Thyroid gland (tissue), 4 donors: ENCODE measurements around the gene LONP2. TPM values are rescaled to one million over a fixed set of nuclear protein-coding genes. Genes with fewer than 3 reads are reported as not detected.

ENCODE experiments used
- DNase-seq, 2 donors: peaks; one replicate each; pipeline ENCODE4 v3.0.0-alpha.2; 2019
- H3K27ac ChIP-seq, 3 donors: fragments of 200-600 bp; sonication (generic); 1 replicate in 2 of 3; 2 replicates in 1 of 3; pipeline ENCODE4 v1.5.1; 2016 to 2019; ENCODE audit warnings: mild to moderate bottlenecking in 1 of 3, moderate library complexity in 1 of 3
- H3K27me3 ChIP-seq: fragments of 200-600 bp; sonication (generic); one replicate; pipeline ENCODE4 v1.5.1; 2019
- H3K36me3 ChIP-seq, 2 donors: fragments of 200-600 bp; sonication (generic); one replicate each; pipeline ENCODE4 v1.5.1; 2016 to 2019
- H3K4me1 ChIP-seq, 2 donors: fragments of 200-600 bp; sonication (generic); one replicate each; pipeline ENCODE4 v1.5.1; 2017 to 2019
- H3K4me3 ChIP-seq, 3 donors: fragments of 200-600 bp; sonication (generic); replicated peaks in 1 of 3; 1 replicate in 2 of 3; 2 replicates in 1 of 3; pipeline ENCODE4 v1.5.1; 2016; ENCODE audit warnings: mild to moderate bottlenecking in 1 of 3
- H3K9me3 ChIP-seq: fragments of 200-600 bp; sonication (generic); one replicate; pipeline ENCODE4 v1.5.1; 2017
- POLR2A ChIP-seq, 2 donors: fragments of 450-650 bp; IDR thresholded peaks; one replicate each; pipeline ENCODE4 v1.6.1; 2017; ENCODE audit warnings: antibody characterized with exemption in 2 of 2, mild to moderate bottlenecking in 2 of 2, moderate library complexity in 1 of 2
- WGBS, 2 donors: methylation state at CpG; one replicate each; pipeline ENCODE4 v1.1.5; 2017; 5-methylcytosine and 5-hydroxymethylcytosine counted together
- intact Hi-C: fragments of 100-400 bp; cut with DNase I; formaldehyde crosslinking; loops from one replicate; pipeline ENCODE4 v1.15.1; 2023
- total RNA-seq, 4 donors: library from RNA; depleted of rRNA; stranded (reverse); fragments of >200 nt; gene quantifications; one replicate each; pipeline ENCODE4 v1.2.3, GENCODE V29; 2016
- TF ChIP-seq, protein P1 (sequence below), 6 experiments: fragments of 200-600 bp in 3 of 6; fragments of 450-650 bp in 3 of 6; sonication (generic) in 3 of 6; IDR thresholded peaks; one replicate each; pipeline ENCODE4 v1.5.1; 2016 to 2019; ENCODE audit warnings: antibody characterized with exemption in 6 of 6, mild to moderate bottlenecking in 2 of 6, inconsistent platforms in 1 of 6, moderate library complexity in 1 of 6

The LONP2 gene
- total RNA-seq, 4 donors from 2014 or later, result 108 to 124 (median 116) TPM

DNA sequence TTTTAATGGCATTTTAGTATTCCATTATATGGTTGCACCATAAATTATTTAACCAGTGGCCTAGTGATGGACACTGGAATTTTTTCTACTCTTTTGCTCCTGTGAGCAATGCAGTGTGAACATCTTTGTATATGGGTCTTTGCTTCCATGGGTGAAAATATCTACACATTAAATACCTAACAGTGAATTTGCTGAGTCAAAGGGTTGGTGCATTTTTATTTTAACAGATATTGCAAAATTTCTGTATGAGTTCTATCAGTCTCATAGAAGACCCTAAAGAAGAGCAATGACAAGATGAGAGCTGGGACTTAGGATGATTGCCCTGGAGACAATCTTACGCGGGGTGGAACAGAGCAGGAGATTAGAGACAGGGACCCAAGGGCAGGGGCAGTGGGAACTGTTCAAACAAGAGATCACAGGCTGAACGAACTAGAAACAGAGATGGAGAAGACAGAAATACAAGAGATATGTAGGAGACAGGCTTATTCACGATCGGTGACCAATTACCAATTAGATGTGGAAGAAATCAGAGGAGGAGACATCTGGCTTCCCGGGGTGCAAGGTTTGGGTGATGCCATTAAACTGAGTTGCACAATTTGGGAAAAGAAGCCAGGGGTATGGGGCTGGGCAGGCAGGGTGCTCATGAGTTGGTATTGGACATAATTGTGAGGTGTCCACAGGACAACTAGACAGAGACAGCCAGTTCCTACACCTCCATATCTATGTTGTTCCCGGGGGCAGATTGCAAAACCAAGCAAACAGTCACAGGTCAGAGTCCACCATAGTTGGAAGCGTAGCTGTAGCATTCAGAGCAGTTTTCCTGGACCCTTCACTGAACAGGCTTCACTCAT, 39.9 kb upstream of the LONP2 start:
- TF ChIP-seq, protein P1, sequence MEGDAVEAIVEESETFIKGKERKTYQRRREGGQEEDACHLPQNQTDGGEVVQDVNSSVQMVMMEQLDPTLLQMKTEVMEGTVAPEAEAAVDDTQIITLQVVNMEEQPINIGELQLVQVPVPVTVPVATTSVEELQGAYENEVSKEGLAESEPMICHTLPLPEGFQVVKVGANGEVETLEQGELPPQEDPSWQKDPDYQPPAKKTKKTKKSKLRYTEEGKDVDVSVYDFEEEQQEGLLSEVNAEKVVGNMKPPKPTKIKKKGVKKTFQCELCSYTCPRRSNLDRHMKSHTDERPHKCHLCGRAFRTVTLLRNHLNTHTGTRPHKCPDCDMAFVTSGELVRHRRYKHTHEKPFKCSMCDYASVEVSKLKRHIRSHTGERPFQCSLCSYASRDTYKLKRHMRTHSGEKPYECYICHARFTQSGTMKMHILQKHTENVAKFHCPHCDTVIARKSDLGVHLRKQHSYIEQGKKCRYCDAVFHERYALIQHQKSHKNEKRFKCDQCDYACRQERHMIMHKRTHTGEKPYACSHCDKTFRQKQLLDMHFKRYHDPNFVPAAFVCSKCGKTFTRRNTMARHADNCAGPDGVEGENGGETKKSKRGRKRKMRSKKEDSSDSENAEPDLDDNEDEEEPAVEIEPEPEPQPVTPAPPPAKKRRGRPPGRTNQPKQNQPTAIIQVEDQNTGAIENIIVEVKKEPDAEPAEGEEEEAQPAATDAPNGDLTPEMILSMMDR (IDR thresholded peaks at IDR 0.05), result no peak
- no peak for TF ChIP-seq POLR2A (IDR thresholded peaks at IDR 0.05)
- Histone ChIP-seq H3K4me1 (no peaks in the 10 kb centered on the region), H3K4me3 (no peak overlapping the region), H3K36me3 (no peaks in the 10 kb centered on the region), H3K9me3 (no peaks in the 10 kb centered on the region), H3K27ac (no peak overlapping the region), H3K27me3 (no peaks in the 10 kb centered on the region)
- 88% methylated on average over 8 of the region's 8 CpGs for WGBS, 2 donors
- no peak for DNase-seq
- intact Hi-C loops, result no loop called here

DNA sequence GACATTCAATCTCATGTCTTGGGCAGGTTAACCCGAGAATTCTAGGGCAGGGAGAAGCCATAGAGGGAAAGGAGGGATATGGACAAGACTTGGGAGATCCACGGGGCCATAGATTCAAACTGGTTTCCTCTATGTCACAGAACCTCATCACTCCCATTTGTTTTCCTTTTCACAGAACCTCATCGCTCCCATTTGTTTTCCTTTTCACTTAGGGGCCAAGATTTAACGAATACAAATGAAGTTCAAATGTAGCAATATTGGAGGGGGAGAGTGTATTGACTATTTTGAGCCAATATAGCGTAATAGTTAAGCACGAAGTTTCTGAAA, 39.3 kb upstream of the LONP2 start:
- Histone ChIP-seq H3K4me3 (no peak overlapping the region), H3K4me1 (no peaks in the 10 kb centered on the region), H3K27me3 (no peaks in the 10 kb centered on the region), H3K9me3 (no peaks in the 10 kb centered on the region), H3K36me3 (no peaks in the 10 kb centered on the region), H3K27ac (no peak overlapping the region)
- intact Hi-C loops, result no loop called here
- WGBS, 2 donors, result 91 to 92% methylated on average over 6 of the region's 6 CpGs
- DNase-seq, result no peak
- no peak for TF ChIP-seq POLR2A (IDR thresholded peaks at IDR 0.05)
- TF ChIP-seq, protein P1 (IDR thresholded peaks at IDR 0.05), result no peak

DNA sequence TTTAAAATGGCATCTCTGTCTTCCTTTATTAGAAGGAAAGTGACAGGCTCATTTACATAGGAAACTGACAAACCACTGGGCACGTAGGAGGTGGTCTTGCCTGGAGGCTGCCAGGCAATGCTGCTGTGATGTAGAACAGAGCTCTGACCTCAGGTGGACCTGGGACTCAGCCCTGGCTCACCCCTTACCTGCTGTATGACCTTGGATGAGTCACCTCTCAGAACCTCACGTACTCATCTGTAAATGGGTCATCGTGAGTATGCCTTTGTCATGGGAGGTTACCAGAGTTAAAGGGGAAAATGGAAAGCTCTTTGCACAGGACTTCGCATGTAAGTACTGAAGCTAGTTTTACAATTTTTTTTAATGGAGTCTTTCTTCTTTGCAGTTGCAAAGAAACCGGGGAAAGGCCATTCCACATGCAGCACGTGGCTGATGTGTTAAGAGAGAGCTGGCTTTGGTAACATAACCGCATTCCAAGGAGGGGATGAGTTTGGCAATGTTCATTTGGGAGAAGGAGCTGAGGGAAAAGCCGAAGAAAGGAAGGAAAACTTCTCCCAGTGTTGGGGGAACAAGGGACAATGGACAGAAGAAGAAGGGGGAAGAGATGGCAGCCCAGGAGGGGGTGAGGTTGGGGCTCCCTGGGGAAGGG, 37.4 kb upstream of the LONP2 start:
- Histone ChIP-seq H3K27ac (no peak overlapping the region), H3K9me3 (no peaks in the 10 kb centered on the region), H3K36me3 (no peaks in the 10 kb centered on the region), H3K27me3 (no peaks in the 10 kb centered on the region), H3K4me3 (no peak overlapping the region), H3K4me1 (no peaks in the 10 kb centered on the region)
- TF ChIP-seq, protein P1 (IDR thresholded peaks at IDR 0.05), result no peak
- TF ChIP-seq POLR2A (IDR thresholded peaks at IDR 0.05), result no peak
- intact Hi-C loops, result no loop called here
- 78 to 82% methylated on average over 8 of the region's 8 CpGs for WGBS, 2 donors
- no peak for DNase-seq

DNA sequence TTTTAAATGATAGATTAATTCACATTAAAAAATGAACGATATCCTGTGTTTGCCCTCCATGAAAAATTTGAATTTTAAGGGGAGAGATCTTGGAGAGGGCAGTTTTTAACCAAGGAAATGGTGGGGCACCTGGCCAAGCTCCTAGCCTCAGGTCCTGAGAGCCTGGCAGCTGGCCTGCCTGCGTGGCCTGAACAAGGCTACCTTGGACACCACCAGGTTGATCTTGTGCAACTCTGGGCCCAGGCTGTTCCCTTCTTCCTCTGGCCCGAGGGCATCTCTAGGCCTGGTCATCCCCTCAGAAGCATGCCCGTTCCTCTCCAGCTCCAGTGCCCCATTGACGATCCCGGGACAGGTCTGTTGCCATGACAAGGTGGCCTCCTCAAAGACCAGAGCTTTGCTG, 33.4 kb upstream of the LONP2 start:
- WGBS, 2 donors, result 80 to 88% methylated on average over 5 to 6 of the region's 6 CpGs
- Histone ChIP-seq H3K27ac (no peak overlapping the region), H3K4me1 (no peaks in the 10 kb centered on the region), H3K9me3 (no peaks in the 10 kb centered on the region), H3K36me3 (no peaks in the 10 kb centered on the region), H3K4me3 (no peak overlapping the region), H3K27me3 (no peaks in the 10 kb centered on the region)
- intact Hi-C loops, result no loop called here
- no peak for TF ChIP-seq POLR2A (IDR thresholded peaks at IDR 0.05)
- TF ChIP-seq, protein P1 (IDR thresholded peaks at IDR 0.05), result no peak
- peak; percentile 4 to 6 for DNase-seq

DNA sequence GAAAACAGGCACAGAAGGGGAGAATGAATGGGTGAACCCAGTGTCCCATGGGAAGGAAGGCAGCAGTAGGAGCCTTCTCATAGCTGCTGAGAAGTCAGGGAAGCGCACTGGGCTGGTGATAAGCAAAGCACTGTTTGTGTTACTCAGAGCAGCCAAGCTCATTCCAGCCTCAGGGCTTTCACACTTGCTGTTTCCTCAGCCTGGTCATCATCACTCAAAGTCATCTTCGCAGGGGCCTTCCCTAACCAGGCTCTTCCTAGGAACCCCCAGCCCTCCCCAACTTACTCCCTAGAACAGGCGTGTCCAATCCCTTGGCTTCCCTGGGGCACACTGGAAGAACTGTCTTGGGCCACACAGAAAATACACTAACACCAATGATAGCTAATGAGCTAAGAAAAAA, 32.1 kb upstream of the LONP2 start:
- H3K9me3 ChIP-seq, result no peaks in the 10 kb centered on the region
- intact Hi-C loops, result no loop called here
- WGBS, 2 donors, result 85 to 95% methylated on average over 3 of the region's 3 CpGs
- no peak overlapping the region for H3K4me3 ChIP-seq
- H3K4me1 ChIP-seq, result no peaks in the 10 kb centered on the region
- TF ChIP-seq, protein P1 (IDR thresholded peaks at IDR 0.05), result no peak
- TF ChIP-seq POLR2A (IDR thresholded peaks at IDR 0.05), result no peak
- H3K27me3 ChIP-seq, result no peaks in the 10 kb centered on the region
- no peak for DNase-seq
- no peak overlapping the region for H3K27ac ChIP-seq
- H3K36me3 ChIP-seq, result no peaks in the 10 kb centered on the region
